OCI-LY3 (cell line): ENCODE measurements around the gene TEPSIN.

ENCODE experiments used
- EZH2phosphoT487 ChIP-seq: fragments of 200-600 bp; shearing (Covaris generic); IDR thresholded peaks from 2 replicates; pipeline ENCODE4 v1.6.1; 2018; ENCODE audit warnings: antibody characterized with exemption, mixed run types, low read depth
- TF ChIP-seq, protein P1 (sequence below): fragments of 200-600, 300-600 bp; sonication (generic); IDR thresholded peaks from 2 replicates; pipeline ENCODE4 v1.5.1; 2014; ENCODE audit warnings: antibody characterized with exemption, low read length, low read depth

DNA sequence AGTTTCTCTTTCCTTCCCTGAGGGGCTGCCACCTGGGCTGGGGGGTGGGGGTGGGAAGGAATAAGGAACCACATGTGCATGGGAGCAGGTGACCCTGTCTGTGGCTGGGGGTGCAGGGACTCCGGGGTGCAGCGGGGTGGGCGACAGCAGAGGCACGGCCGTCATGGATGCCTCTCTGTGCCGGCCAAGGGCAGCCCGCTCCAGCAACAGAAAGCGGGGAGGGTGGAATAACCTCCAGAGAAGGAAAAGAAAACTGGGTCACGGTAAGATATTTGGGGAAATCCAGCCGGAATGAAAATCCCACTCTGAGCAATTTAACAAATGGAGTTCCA is 4.4 kb upstream of the TEPSIN start:
- TF ChIP-seq, protein P1, sequence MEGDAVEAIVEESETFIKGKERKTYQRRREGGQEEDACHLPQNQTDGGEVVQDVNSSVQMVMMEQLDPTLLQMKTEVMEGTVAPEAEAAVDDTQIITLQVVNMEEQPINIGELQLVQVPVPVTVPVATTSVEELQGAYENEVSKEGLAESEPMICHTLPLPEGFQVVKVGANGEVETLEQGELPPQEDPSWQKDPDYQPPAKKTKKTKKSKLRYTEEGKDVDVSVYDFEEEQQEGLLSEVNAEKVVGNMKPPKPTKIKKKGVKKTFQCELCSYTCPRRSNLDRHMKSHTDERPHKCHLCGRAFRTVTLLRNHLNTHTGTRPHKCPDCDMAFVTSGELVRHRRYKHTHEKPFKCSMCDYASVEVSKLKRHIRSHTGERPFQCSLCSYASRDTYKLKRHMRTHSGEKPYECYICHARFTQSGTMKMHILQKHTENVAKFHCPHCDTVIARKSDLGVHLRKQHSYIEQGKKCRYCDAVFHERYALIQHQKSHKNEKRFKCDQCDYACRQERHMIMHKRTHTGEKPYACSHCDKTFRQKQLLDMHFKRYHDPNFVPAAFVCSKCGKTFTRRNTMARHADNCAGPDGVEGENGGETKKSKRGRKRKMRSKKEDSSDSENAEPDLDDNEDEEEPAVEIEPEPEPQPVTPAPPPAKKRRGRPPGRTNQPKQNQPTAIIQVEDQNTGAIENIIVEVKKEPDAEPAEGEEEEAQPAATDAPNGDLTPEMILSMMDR: no peak
- TF ChIP-seq EZH2phosphoT487: no peak
